IgD-negative memory B cell (primary cell): ENCODE data around the gene PARP2. TPM values are rescaled to one million over a fixed set of nuclear protein-coding genes. Genes with fewer than 3 reads are reported as not detected.

Experiments used
- H3K27ac Mint-ChIP-seq, 3 donors: one replicate each; pipeline ENCODE4 v1.8.0; 2020 to 2022; ENCODE audit warnings: mild to moderate bottlenecking in 3 of 3, mixed read lengths in 3 of 3, moderate library complexity in 1 of 3
- H3K27me3 Mint-ChIP-seq: one replicate; pipeline ENCODE4 v1.8.0; 2021; ENCODE audit warnings: mixed read lengths
- H3K36me3 Mint-ChIP-seq: one replicate; pipeline ENCODE4 v1.8.0; 2020; ENCODE audit warnings: mild to moderate bottlenecking, mixed read lengths
- H3K4me1 Mint-ChIP-seq, 3 donors: one replicate each; pipeline ENCODE4 v1.8.0; 2020 to 2022; ENCODE audit warnings: mixed read lengths in 3 of 3, mild to moderate bottlenecking in 1 of 3
- H3K4me3 Mint-ChIP-seq, 4 donors: one replicate each; pipeline ENCODE4 v1.8.0; 2020 to 2022; ENCODE audit warnings: mild to moderate bottlenecking in 4 of 4, mixed read lengths in 4 of 4, moderate library complexity in 3 of 4
- H3K9me3 Mint-ChIP-seq, 3 donors: one replicate each; pipeline ENCODE4 v1.8.0; 2020 to 2021; ENCODE audit warnings: mixed read lengths in 3 of 3, mild to moderate bottlenecking in 1 of 3
- polyA plus RNA-seq: library from polyadenylated mRNA; unstranded; fragments of 300-500 nt; fragmentation: Illumina TruSeq; gene quantifications from one replicate; pipeline ENCODE4 v1.2.3, GENCODE V29; 2021

The PARP2 gene
- polyA plus RNA-seq, 1 donor from 2014 or later, result 10.1 TPM

DNA sequence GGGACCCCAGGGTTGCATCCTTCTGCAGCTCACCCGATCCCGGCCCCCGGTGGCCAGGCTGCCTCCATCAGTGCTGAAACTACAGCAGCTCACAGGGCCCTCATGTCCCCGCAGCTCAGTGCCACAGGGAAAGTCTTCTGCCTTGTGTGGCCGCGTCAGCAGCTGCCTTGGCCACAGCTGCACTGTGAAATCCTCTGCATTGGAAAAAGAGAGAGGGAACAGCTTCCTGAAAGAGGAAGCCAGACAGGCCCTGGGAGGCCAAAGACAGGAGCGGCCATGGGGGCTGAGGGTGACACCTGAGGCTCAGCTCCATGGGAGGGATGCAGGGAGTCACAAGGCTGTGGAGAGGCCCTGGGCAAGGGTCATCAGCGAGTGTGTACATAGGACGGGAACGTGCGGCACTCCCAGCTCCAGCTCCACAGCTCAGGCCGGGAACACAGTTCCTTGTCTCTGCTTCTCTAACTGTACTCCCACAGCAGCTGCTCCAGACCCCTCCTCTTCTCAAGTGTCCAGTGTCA lies 32.7 kb downstream of the PARP2 start:
- Mint-ChIP-seq H3K9me3 (no peaks in the 10 kb centered on the region), H3K4me3 (no peak overlapping the region), H3K27ac (no peak overlapping the region), H3K36me3 (peaks cover 10% of the 10 kb centered on the region), H3K27me3 (no peaks in the 10 kb centered on the region), H3K4me1 (peaks cover 0 to 3% (median 0%) of the 10 kb centered on the region in 3 donors)

- H3K9me3 Mint-ChIP-seq, result no peaks in the 10 kb centered on the region
- peak overlapping the region in 1 of 3 donors; percentile 35 for H3K27ac Mint-ChIP-seq
- peaks cover 10% of the 10 kb centered on the region for H3K36me3 Mint-ChIP-seq
- H3K4me1 Mint-ChIP-seq, result peaks cover 0 to 4% (median 0%) of the 10 kb centered on the region in 3 donors
- no peak overlapping the region for H3K4me3 Mint-ChIP-seq
- H3K27me3 Mint-ChIP-seq, result no peaks in the 10 kb centered on the region
These were observed 33.7 kb downstream of the PARP2 start for GRCh38 chr14:20377171-20377570.

DNA sequence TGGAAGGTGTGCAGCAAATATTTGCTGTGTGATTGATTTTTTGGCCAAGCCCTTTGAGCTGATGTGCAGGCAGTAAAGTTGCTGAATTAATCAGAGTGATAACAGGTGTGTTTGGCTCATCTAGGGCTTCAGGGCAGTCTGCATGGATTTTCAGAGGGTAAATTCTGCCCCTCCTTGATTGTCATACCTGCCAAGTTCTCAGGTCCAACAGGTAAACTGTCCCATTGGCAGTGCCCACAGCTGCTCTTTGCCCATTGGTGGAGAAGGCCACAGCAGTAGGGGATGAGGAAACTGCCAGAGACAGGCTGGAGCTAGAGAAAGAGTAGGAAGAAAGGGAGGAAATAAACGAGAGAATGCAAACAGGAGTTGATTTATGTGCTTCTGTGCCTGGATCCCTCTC lies 36.3 kb downstream of the PARP2 start:
- H3K36me3 Mint-ChIP-seq, result peaks cover 6% of the 10 kb centered on the region
- no peak overlapping the region for H3K27ac Mint-ChIP-seq
- H3K4me3 Mint-ChIP-seq, result no peak overlapping the region
- peaks cover 0 to 6% (median 0%) of the 10 kb centered on the region in 3 donors for H3K4me1 Mint-ChIP-seq
- no peaks in the 10 kb centered on the region for H3K27me3 Mint-ChIP-seq
- H3K9me3 Mint-ChIP-seq, result no peaks in the 10 kb centered on the region

DNA sequence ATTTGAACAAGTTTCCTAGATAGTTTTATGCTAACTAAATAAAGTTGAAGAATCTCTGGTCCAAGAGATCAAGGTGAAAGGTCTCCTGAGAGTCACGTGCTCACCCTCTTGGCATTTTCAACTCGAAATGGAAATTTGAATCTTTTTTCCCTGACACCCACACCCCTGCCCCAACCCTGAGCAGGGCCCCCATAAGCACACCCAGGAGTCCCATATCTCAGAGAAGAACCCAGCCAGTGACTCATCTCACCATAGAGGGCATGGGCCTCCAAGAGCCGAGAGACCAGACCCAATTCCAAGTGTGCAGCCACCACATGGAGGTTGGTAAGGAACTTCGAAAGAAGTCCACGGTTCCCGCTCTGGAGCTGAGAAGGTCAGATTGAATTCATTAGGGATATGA lies 37.2 kb downstream of the PARP2 start:
- Mint-ChIP-seq H3K27ac (peak overlapping the region in 1 of 3 donors; percentile 59), H3K9me3 (no peaks in the 10 kb centered on the region), H3K36me3 (peaks cover 3% of the 10 kb centered on the region), H3K4me1 (peaks cover 0 to 6% (median 0%) of the 10 kb centered on the region in 3 donors), H3K27me3 (no peaks in the 10 kb centered on the region), H3K4me3 (no peak overlapping the region)

- no peak overlapping the region for H3K27ac Mint-ChIP-seq
- no peak overlapping the region for H3K4me3 Mint-ChIP-seq
- no peaks in the 10 kb centered on the region for H3K27me3 Mint-ChIP-seq
- H3K9me3 Mint-ChIP-seq, result no peaks in the 10 kb centered on the region
- H3K4me1 Mint-ChIP-seq, result peaks cover 0 to 6% (median 0%) of the 10 kb centered on the region in 3 donors
- H3K36me3 Mint-ChIP-seq, result peaks cover 2% of the 10 kb centered on the region
These were observed 37.9 kb downstream of the PARP2 start for GRCh38 chr14:20381341-20381740.

DNA sequence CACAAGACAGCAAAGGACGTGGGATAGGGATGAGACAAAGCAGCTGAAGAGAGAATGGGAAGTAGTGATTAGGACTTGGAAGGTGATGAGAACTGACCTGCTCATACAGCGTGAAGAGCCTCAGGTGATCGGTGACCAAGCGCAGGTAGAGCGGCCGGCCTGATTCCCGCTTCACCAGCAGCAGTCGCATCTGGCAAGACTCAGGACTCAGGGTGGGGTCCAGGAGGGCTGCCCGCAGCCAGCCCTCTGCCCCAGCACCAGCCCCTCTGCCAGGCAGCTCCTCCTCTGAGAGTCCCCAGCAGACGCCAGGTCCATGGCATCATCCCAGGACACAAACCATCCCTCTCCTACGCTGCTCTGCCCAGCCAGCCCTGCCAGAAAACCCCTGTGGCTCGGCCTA lies 39.1 kb downstream of the PARP2 start:
- Mint-ChIP-seq H3K4me3 (no peak overlapping the region), H3K27me3 (no peaks in the 10 kb centered on the region), H3K9me3 (no peaks in the 10 kb centered on the region), H3K4me1 (peaks cover under 1 to 8% (median 2%) of the 10 kb centered on the region in 3 donors), H3K27ac (peak overlapping the region in 1 of 3 donors; percentile 86), H3K36me3 (peaks cover 5% of the 10 kb centered on the region)

DNA sequence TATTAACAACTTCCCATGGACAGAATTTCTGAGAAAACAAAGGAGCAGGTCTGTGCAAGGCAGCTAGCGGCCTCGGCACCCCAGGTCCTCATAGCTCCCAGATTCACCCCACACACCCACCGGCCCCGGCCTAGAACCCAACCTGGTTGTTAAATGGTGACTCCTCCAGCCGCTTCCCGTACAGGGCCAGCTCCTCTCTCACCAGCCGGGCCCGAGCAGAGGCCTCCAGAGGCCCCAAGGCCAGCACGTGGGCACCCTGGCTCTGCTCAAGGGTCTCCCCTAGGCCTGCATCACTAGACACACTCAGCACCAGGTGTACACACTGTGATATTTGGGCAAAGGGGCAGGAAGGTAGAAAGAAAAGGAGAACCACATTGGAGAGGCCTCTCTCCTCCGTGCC lies 39.6 kb downstream of the PARP2 start:
- Mint-ChIP-seq H3K9me3 (no peaks in the 10 kb centered on the region), H3K27ac (peak overlapping the region in 1 of 3 donors; percentile 19), H3K27me3 (no peaks in the 10 kb centered on the region), H3K4me3 (no peak overlapping the region), H3K36me3 (peaks cover 10% of the 10 kb centered on the region), H3K4me1 (peaks cover 6 to 11% (median 7%) of the 10 kb centered on the region in 3 donors)

DNA sequence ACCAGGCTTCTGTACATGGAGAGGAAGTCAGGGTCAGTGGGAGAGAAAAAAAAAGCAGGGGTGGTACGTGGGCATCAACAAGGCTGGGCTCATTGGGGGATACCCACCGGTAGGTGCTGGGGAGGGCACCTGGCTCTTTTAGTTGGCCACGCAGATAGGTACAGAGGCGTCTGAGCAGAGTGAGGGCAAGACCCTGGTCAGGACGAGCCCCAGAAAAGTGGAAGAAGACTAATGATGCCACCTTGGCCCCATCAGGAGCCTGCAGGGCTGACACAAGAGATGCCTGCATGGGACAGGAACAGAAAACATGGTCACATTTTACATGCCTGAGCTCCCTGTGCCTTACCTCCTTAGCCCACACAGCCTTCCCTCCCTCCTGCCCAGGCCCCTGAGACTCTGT lies 40.2 kb downstream of the PARP2 start:
- Mint-ChIP-seq H3K27me3 (no peaks in the 10 kb centered on the region), H3K9me3 (no peaks in the 10 kb centered on the region), H3K4me3 (no peak overlapping the region), H3K4me1 (peaks cover 9 to 11% (median 10%) of the 10 kb centered on the region in 3 donors), H3K27ac (no peak overlapping the region), H3K36me3 (peaks cover 13% of the 10 kb centered on the region)

DNA sequence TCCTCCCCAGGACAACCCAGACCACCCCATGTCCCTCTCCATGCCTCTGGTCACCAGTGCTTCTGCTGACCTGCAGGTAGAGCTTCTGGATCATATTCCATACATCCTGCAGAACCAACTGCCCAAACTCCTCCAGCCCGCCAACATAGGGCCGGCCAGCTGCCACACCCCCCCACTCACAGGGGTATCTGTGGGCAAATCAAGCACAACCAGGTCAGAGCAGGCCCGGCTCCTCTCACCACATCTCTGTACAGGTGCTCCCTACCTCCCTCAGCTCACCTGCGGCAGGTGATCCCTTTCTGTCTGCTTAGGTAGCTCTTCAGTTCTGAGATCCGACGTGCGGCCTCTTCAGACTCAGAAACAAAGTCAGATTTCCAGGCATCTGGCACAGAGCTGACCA lies 40.9 kb downstream of the PARP2 start:
- no peak overlapping the region for H3K27ac Mint-ChIP-seq
- peaks cover 13% of the 10 kb centered on the region for H3K36me3 Mint-ChIP-seq
- H3K4me1 Mint-ChIP-seq, result peaks cover 9 to 11% (median 10%) of the 10 kb centered on the region in 3 donors
- no peaks in the 10 kb centered on the region for H3K27me3 Mint-ChIP-seq
- H3K9me3 Mint-ChIP-seq, result no peaks in the 10 kb centered on the region
- H3K4me3 Mint-ChIP-seq, result no peak overlapping the region

DNA sequence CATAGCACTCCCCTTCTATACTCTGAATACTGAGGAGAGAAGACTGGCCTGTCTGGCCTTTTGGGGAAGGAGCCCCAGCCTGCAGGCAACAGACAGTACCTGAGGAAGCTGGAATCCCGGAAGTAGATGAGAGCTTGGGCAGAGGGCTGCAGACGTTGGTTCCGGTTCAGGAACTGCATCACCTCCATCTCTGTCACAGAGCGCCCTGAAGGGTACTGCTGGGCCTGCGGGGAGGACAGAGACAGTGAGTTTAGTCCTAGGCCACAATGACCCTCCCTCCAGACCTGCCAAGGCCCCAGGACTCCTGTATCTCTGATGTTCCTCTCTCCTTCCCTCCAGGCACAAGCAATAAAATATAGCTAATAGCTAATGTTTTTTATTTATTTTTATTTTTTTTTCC lies 41.5 kb downstream of the PARP2 start:
- Mint-ChIP-seq H3K9me3 (no peaks in the 10 kb centered on the region), H3K27me3 (no peaks in the 10 kb centered on the region), H3K4me1 (peaks cover 9 to 11% (median 10%) of the 10 kb centered on the region in 3 donors), H3K4me3 (no peak overlapping the region), H3K27ac (no peak overlapping the region), H3K36me3 (peaks cover 18% of the 10 kb centered on the region)

DNA sequence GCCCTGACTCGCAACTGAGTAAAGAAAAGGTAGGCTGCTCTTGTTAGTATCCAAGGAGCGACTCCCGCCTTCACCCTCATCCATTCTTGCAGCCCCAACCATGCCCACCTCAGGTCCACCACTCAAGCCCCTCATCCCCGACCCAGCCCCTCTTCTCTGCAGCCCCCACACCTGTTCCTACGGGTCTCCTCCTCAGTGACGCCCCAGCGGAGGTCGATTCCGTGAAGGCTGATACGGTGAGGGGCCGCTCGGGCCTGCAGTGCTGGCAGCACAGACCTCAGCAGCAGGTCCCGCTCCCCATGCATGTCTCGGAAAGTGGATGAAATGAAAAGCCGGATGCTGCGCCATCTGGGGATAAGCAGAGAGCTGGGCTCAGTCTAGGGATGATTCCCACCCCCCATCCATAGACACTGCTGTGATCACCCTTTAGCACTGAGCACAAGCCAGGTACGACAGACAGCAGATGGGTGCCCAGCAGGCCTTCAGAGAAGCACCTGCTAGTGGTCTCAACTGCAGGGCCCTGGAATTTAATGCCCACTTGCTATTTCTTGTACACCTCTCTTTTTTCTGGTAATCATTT lies 42.9 kb downstream of the PARP2 start:
- Mint-ChIP-seq H3K27me3 (no peaks in the 10 kb centered on the region), H3K9me3 (no peaks in the 10 kb centered on the region), H3K4me3 (no peak overlapping the region), H3K27ac (no peak overlapping the region), H3K4me1 (peaks cover 8 to 10% (median 9%) of the 10 kb centered on the region in 3 donors), H3K36me3 (peaks cover 18% of the 10 kb centered on the region)

GRCh38 chr14:20387576-20387975 lies 44.1 kb downstream of the PARP2 start:
- peaks cover 16% of the 10 kb centered on the region for H3K36me3 Mint-ChIP-seq

DNA sequence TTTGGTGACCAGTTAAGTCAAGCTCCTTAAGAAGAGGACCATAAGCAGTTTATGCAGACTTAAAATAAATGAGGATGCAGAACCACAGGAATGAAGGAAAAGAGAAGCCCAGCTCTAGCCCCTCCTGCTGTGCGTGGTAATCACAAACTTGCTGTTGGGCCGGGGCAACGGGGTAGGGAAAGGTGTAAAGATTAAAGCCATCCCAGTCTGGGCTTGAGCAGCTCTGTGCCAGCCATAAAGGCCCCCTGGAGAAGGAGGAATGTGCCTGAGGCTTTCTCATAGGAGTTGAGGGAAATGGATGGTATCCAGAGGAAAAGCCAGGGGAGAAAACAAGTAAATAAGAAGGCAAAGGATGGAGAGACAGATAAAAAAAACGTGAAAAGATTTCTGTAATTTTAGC lies 44.7 kb downstream of the PARP2 start:
- Mint-ChIP-seq H3K27me3 (no peaks in the 10 kb centered on the region), H3K9me3 (no peaks in the 10 kb centered on the region), H3K4me1 (peaks cover 4 to 10% (median 9%) of the 10 kb centered on the region in 3 donors), H3K36me3 (peaks cover 16% of the 10 kb centered on the region), H3K27ac (peak overlapping the region in 2 of 3 donors; percentile 18 to 59), H3K4me3 (no peak overlapping the region)

More at GRCh38 chr14:20387576-20387975, 44.1 kb downstream of the PARP2 start:
- Mint-ChIP-seq H3K9me3 (no peaks in the 10 kb centered on the region), H3K27me3 (no peaks in the 10 kb centered on the region), H3K27ac (peak overlapping the region; percentile 18 to 59 (median 23)), H3K4me1 (peaks cover 4 to 10% (median 9%) of the 10 kb centered on the region in 3 donors), H3K4me3 (no peak overlapping the region)

GRCh38 chr14:20391505-20391904 lies 48.1 kb downstream of the PARP2 start:
- H3K27ac Mint-ChIP-seq, result no peak overlapping the region

GRCh38 chr14:20397511-20397910 lies 54.1 kb downstream of the PARP2 start:
- no peak overlapping the region for H3K27ac Mint-ChIP-seq
- no peaks in the 10 kb centered on the region for H3K27me3 Mint-ChIP-seq
- no peak overlapping the region for H3K4me3 Mint-ChIP-seq
- H3K36me3 Mint-ChIP-seq, result peaks cover 4% of the 10 kb centered on the region
- peaks cover 0 to 6% (median 3%) of the 10 kb centered on the region in 3 donors for H3K4me1 Mint-ChIP-seq
- H3K9me3 Mint-ChIP-seq, result no peaks in the 10 kb centered on the region

More at GRCh38 chr14:20391505-20391904, 48.1 kb downstream of the PARP2 start:
- Mint-ChIP-seq H3K27me3 (no peaks in the 10 kb centered on the region), H3K36me3 (peaks cover 20% of the 10 kb centered on the region), H3K9me3 (no peaks in the 10 kb centered on the region), H3K4me1 (peaks cover 7 to 10% (median 9%) of the 10 kb centered on the region in 3 donors), H3K4me3 (peak overlapping the region in 1 of 4 donors; percentile 6)

DNA sequence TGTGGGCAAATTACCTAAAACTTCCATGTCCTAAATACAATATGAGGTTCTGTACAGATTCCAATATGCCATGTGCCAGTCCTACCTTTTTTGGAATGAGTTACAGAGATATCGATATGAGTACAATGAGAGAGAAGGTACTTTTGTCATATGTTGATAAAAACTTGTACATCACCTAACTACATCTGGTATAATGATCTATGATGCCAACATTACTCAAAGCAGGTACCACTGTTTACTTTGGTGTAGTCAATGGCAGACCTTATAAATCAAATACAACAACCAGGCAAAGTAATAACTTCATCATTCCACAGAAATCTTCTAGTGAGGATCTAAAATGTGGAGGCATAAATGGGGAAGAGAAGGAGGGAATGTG lies 57.1 kb downstream of the PARP2 start:
- Mint-ChIP-seq H3K4me3 (peak overlapping the region in 1 of 4 donors; percentile 20), H3K36me3 (peaks cover under 1% of the 10 kb centered on the region), H3K27ac (no peak overlapping the region), H3K4me1 (peaks cover 0 to 8% (median 4%) of the 10 kb centered on the region in 3 donors), H3K27me3 (no peaks in the 10 kb centered on the region), H3K9me3 (no peaks in the 10 kb centered on the region)
